GM12864 (cell line): Measurements from ENCODE around the gene HEPN1.

Experiments used
- DNase-seq: peaks from one replicate; pipeline ENCODE4 v3.0.0-alpha.2; 2011; ENCODE audit warnings: low read depth
- H3K4me3 ChIP-seq: 2 replicates; pipeline ENCODE4 v1.5.1; 2011; ENCODE audit warnings: mild to moderate bottlenecking, low read depth, low read length, control low read depth
- CTCF ChIP-seq: IDR thresholded peaks from 2 replicates; pipeline ENCODE4 v1.5.1; 2011; ENCODE audit warnings: low read depth, mild to moderate bottlenecking, moderate library complexity, low read length, control low read depth, inconsistent platforms; ENCODE audit errors: missing control alignments

HEPN1 gene

GRCh38 chr11:124890683-124891372 is 28.2 kb upstream of the HEPN1 start:
- H3K4me3 ChIP-seq, result no peak overlapping the region
- no peak for DNase-seq
- no peak for TF ChIP-seq CTCF

GRCh38 chr11:124891373-124891861 is 27.6 kb upstream of the HEPN1 start:
- TF ChIP-seq CTCF, result no peak
- H3K4me3 ChIP-seq, result no peak overlapping the region
- no peak for DNase-seq

GRCh38 chr11:124892146-124892545 is 26.9 kb upstream of the HEPN1 start:
- no peak for DNase-seq
- no peak overlapping the region for H3K4me3 ChIP-seq
- TF ChIP-seq CTCF, result no peak

GRCh38 chr11:124892750-124893454 is 26.1 kb upstream of the HEPN1 start:
- DNase-seq, result no peak
- no peak overlapping the region for H3K4me3 ChIP-seq
- TF ChIP-seq CTCF, result no peak

GRCh38 chr11:124893781-124894401 is 25.2 kb upstream of the HEPN1 start:
- no peak for DNase-seq
- no peak for TF ChIP-seq CTCF
- no peak overlapping the region for H3K4me3 ChIP-seq

- DNase-seq, result no peak
- no peak for TF ChIP-seq CTCF
Observed at GRCh38 chr11:124894606-124895430, 24.2 kb upstream of the HEPN1 start.

More at GRCh38 chr11:124894606-124895430, 24.2 kb upstream of the HEPN1 start:
- H3K4me3 ChIP-seq, result no peak overlapping the region
